B cell (primary cell): ENCODE data around the gene PPM1M. TPM values are rescaled to one million over a fixed set of nuclear protein-coding genes. Genes with fewer than 3 reads are reported as not detected.

Source experiments
- ATAC-seq: fragments of 200-7000 bp; cut with Tn5 transposase; one replicate; pipeline ENCODE4 v1.10.0; 2021; ENCODE audit warnings: low read depth, mild to moderate bottlenecking, moderate number of reproducible peaks, moderate library complexity
- CTCF ChIA-PET: fragments of 350-600 bp; sonication (Branson Sonifier 250); formaldehyde crosslinking; loops from one replicate; lab custom pipeline; 2021; ENCODE audit warnings: antibody characterized with exemption, inconsistent platforms; lab: Charles Lee
- POLR2A ChIA-PET: fragments of 350-600 bp; sonication (Branson Sonifier 250); formaldehyde crosslinking; loops from one replicate; lab custom pipeline; 2021; ENCODE audit warnings: antibody characterized with exemption; lab: Charles Lee
- DNase-seq: peaks from one replicate; pipeline ENCODE4 v3.0.0; 2013
- H2AFZ ChIP-seq: 2 replicates; pipeline ENCODE4 v1.6.1; 2012; ENCODE audit warnings: mild to moderate bottlenecking, low read depth, low read length; ENCODE audit not compliant: insufficient read depth, poor library complexity, severe bottlenecking
- H3K27ac ChIP-seq, 2 donors: 1 replicate in 1 of 2; 2 replicates in 1 of 2; pipeline ENCODE4 v1.5.1; 2012 to 2013; ENCODE audit warnings: low read length in 2 of 2, mild to moderate bottlenecking in 2 of 2, moderate library complexity in 1 of 2
- H3K27me3 ChIP-seq, 4 experiments: fragments of 200-600 bp in 1 of 4; sonication (generic) in 1 of 4; replicated peaks in 1 of 4; 1 replicate in 2 of 4; 2 replicates in 2 of 4; pipeline versions ENCODE4 v1.6.1 to v1.7.0; 2013 to 2016; ENCODE audit warnings: low read length in 3 of 4, mild to moderate bottlenecking in 2 of 4, mixed read lengths in 1 of 4, moderate library complexity in 1 of 4; ENCODE audit not compliant: insufficient read depth in 4 of 4, control insufficient read depth in 3 of 4; ENCODE audit errors: control extremely low read depth in 1 of 4
- H3K36me3 ChIP-seq, 2 experiments: replicated peaks in 1 of 2; 1 replicate in 1 of 2; 2 replicates in 1 of 2; pipeline versions ENCODE4 v1.6.1 to v1.7.1; 2013; ENCODE audit warnings: low read length in 1 of 2; ENCODE audit not compliant: insufficient read depth in 2 of 2, control insufficient read depth in 1 of 2; ENCODE audit errors: control extremely low read depth in 1 of 2, extremely low read depth in 1 of 2
- H3K4me1 ChIP-seq, 2 donors: fragments of 200-600 bp in 1 of 2; sonication (generic) in 1 of 2; 1 replicate in 1 of 2; 2 replicates in 1 of 2; pipeline versions ENCODE4 v1.5.1 to v1.6.1; 2013 to 2017; ENCODE audit warnings: low read length in 2 of 2; ENCODE audit not compliant: control insufficient read depth in 2 of 2, insufficient read depth in 2 of 2
- H3K4me2 ChIP-seq: replicated peaks from 2 replicates; pipeline ENCODE3; 2012; ENCODE audit warnings: mild to moderate bottlenecking, low read depth, low read length; ENCODE audit not compliant: poor library complexity, severe bottlenecking
- H3K4me3 ChIP-seq, 5 experiments: fragments of 200-600 bp in 1 of 5; sonication (generic) in 1 of 5; 1 replicate in 3 of 5; 2 replicates in 2 of 5; pipeline versions ENCODE4 v1.5.1 to v1.7.0; 2011 to 2016; ENCODE audit warnings: low read length in 4 of 5, mild to moderate bottlenecking in 4 of 5, low read depth in 2 of 5, control low read depth in 1 of 5, moderate library complexity in 1 of 5; ENCODE audit not compliant: insufficient read depth in 1 of 5; ENCODE audit errors: control extremely low read depth in 1 of 5, extremely low read depth in 1 of 5
- H3K79me2 ChIP-seq: fragments of 200-600 bp; sonication (generic); one replicate; pipeline ENCODE4 v1.6.0; 2016; ENCODE audit warnings: low read length; ENCODE audit not compliant: control insufficient read depth, insufficient read depth
- H3K9ac ChIP-seq: fragments of 200-600 bp; sonication (generic); 2 replicates; pipeline ENCODE4 v1.6.1; 2017; ENCODE audit warnings: mild to moderate bottlenecking, low read length, moderate library complexity
- H3K9me3 ChIP-seq, 3 donors: one replicate each; pipeline versions ENCODE4 v1.6.1 to v1.7.1; 2013; ENCODE audit warnings: low read length in 2 of 3; ENCODE audit not compliant: control insufficient read depth in 2 of 3, insufficient read depth in 1 of 3; ENCODE audit errors: control extremely low read depth in 1 of 3
- H4K20me1 ChIP-seq: 2 replicates; pipeline ENCODE4 v1.6.0; 2012; ENCODE audit warnings: mild to moderate bottlenecking, low read length; ENCODE audit not compliant: insufficient read depth, control insufficient read depth, poor library complexity, severe bottlenecking
- H3K27ac Mint-ChIP-seq: one replicate; pipeline ENCODE4 v1.8.0; 2021; ENCODE audit warnings: mixed read lengths
- H3K27me3 Mint-ChIP-seq: one replicate; pipeline ENCODE4 v1.8.0; 2021; ENCODE audit warnings: mixed read lengths
- H3K4me1 Mint-ChIP-seq: one replicate; pipeline ENCODE4 v1.8.0; 2021; ENCODE audit warnings: mixed read lengths
- H3K4me3 Mint-ChIP-seq: one replicate; pipeline ENCODE4 v1.8.0; 2021; ENCODE audit warnings: mixed read lengths
- H3K9me3 Mint-ChIP-seq: one replicate; pipeline ENCODE4 v1.8.0; 2022; ENCODE audit warnings: mixed read lengths; ENCODE audit not compliant: insufficient read depth
- CTCF ChIP-seq: fragments of 200-600 bp; IDR thresholded peaks from one replicate; pipeline ENCODE4 v1.8.0; 2022; ENCODE audit warnings: antibody characterized with exemption, mild to moderate bottlenecking
- EZH2 ChIP-seq: IDR thresholded peaks from 2 replicates; pipeline ENCODE4 v1.6.1; 2012; ENCODE audit warnings: borderline replicate concordance, low read depth, mild to moderate bottlenecking, moderate library complexity, low read length; ENCODE audit not compliant: insufficient read depth, poor library complexity, severe bottlenecking
- WGBS: methylation state at CpG from one replicate; pipeline ENCODE4 v1.1.5; 2013; ENCODE audit warnings: missing lambda C conversion rate; ENCODE audit not compliant: insufficient coverage; 5-methylcytosine and 5-hydroxymethylcytosine counted together
- intact Hi-C: fragments of 100-400 bp; cut with micrococcal nuclease; formaldehyde crosslinking; loops from one replicate; pipeline ENCODE4 v1.10.0; 2022
- polyA plus RNA-seq: library from polyadenylated mRNA; depleted of rRNA; stranded (reverse); fragments of >200 nt; gene quantifications from 2 replicates; pipeline ENCODE4 v1.2.3, GENCODE V29; 2012
- total RNA-seq, 2 donors: library from RNA; stranded (reverse); fragments of 120-200 nt in 1 of 2; gene quantifications; 1 replicate in 1 of 2; 2 replicates in 1 of 2; pipeline versions ENCODE4 v1.2.3 to v1.2.4, GENCODE V29; 2013 to 2022

PPM1M gene
- total and polyA plus RNA-seq, 2 donors (not counting 1 experiment from before 2014, with no cell fraction given), result 45.0 to 65.2 TPM

GRCh38 chr3:52290596-52291507 is 45.3 kb downstream of the PPM1M start:
- H3K4me1 ChIP-seq, result peaks cover 12 to 15% of the 10 kb centered on the region in 2 donors
- TF ChIP-seq CTCF (no peak), EZH2 (no peak)
- peaks cover 0 to 36% of the 10 kb centered on the region in 2 experiments for H3K36me3 ChIP-seq
- Mint-ChIP-seq H3K27ac (no peak overlapping the region), H3K9me3 (no peaks in the 10 kb centered on the region), H3K4me1 (peaks cover 29% of the 10 kb centered on the region), H3K4me3 (peak overlapping the region; percentile 37), H3K27me3 (no peaks in the 10 kb centered on the region)
- no peaks in the 10 kb centered on the region for H3K27me3 ChIP-seq
- H3K9ac ChIP-seq, result no peak overlapping the region
- no peak for DNase-seq
- intact Hi-C loops, result loop anchor here (1.0 kb wide), 2 partner anchors 48 to 156 kb away; no protein-coding TSS in a partner anchor
- H4K20me1 ChIP-seq, result peaks cover 8% of the 10 kb centered on the region
- H3K4me2 ChIP-seq, result no peak overlapping the region
- H3K4me3 ChIP-seq, result no peak overlapping the region
- 96% methylated on average over 22 of the region's 23 CpGs for WGBS
- ATAC-seq, result no peak
- ChIA-PET CTCF (interaction anchor here (0.6 to 17.5 kb wide), 18 partner anchors 9 to 1704 kb away, joined by 3 to 352 read pairs (median 6); partner anchors contain the start of genes TLR9 and WDR82), POLR2A (interaction anchor here (1.4 kb wide), 1 partner anchor 27 kb away, joined by 4 read pairs; no protein-coding TSS in a partner anchor)
- H2AFZ ChIP-seq, result no peak overlapping the region
- peaks cover 77% of the 10 kb centered on the region for H3K79me2 ChIP-seq
- no peak overlapping the region for H3K27ac ChIP-seq
- no peaks in the 10 kb centered on the region for H3K9me3 ChIP-seq
